ENCODE measurements around the gene GNB1L. TPM values are rescaled to one million over a fixed set of nuclear protein-coding genes. Genes with fewer than 3 reads are reported as not detected.

The GNB1L gene
- total and polyA plus RNA-seq, 9 of the 15 experiments (the other 6 are each of a cell fraction or from before 2014, with no cell fraction given) = 0.56 to 50.5 (median 10.2) TPM

GRCh38 chr22:19765477-19766239 lies 89.0 kb downstream of the GNB1L start (continued):
- peak in 1 of 2 experiments; percentile 4; a peak in 1 of 4 replicates for TF ChIP-seq HDAC1 (IDR thresholded peaks at IDR 0.05)
- no peak for TF ChIP-seq NR4A1 (CRISPR knock-in tag; IDR thresholded peaks at IDR 0.05)
- TF ChIP-seq NR4A1 (tag; IDR thresholded peaks at IDR 0.05) = no peak
- no peak; the same call in 1 of the 2 replicates for TF ChIP-seq SIN3B (IDR thresholded peaks at IDR 0.05; ENCODE audit: low read depth)
- TF ChIP-seq TCF7 (IDR thresholded peaks at IDR 0.05; ENCODE audit: borderline replicate concordance) = no peak
- TF ChIP-seq ZNF655 (CRISPR knock-in tag; IDR thresholded peaks at IDR 0.05) = no peak
- no peak for TF ChIP-seq THRB (CRISPR knock-in tag; conservative IDR thresholded peaks at IDR 0.05)
- no peak for TF ChIP-seq ZNF764 (CRISPR knock-in tag; IDR thresholded peaks at IDR 0.05; ENCODE audit: low read depth)
- TF ChIP-seq ATF2 (CRISPR knock-in tag; IDR thresholded peaks at IDR 0.05) = no peak
- no peak for TF ChIP-seq GTF3C2 (IDR thresholded peaks at IDR 0.05; ENCODE audit: borderline replicate concordance, extremely low read depth, insufficient read length)
- no peak for TF ChIP-seq SUPT5H (IDR thresholded peaks at IDR 0.05)
- peak in 1 of 2 experiments; percentile 61; a peak in 1 of 4 replicates for TF ChIP-seq NONO (IDR thresholded peaks at IDR 0.05; ENCODE audit: low read depth in 2 of 2, low read length in 1 of 2)
